Epithelial cell of esophagus (primary cell): Measurements from ENCODE around the gene EPHA8.

Experiments used
- DNase-seq: peaks from one replicate; pipeline ENCODE4 v3.0.0; 2010; ENCODE audit warnings: low read depth
- H3K4me3 ChIP-seq: 2 replicates; pipeline ENCODE4 v1.5.1; 2011; ENCODE audit warnings: mild to moderate bottlenecking, low read length, control low read depth
- TF ChIP-seq, protein P1 (sequence below): IDR thresholded peaks from 2 replicates; pipeline ENCODE4 v1.5.1; 2011; ENCODE audit warnings: low read depth, mild to moderate bottlenecking, low read length, control low read depth, inconsistent platforms; ENCODE audit not compliant: insufficient read depth; ENCODE audit errors: missing control alignments

EPHA8 gene

DNA sequence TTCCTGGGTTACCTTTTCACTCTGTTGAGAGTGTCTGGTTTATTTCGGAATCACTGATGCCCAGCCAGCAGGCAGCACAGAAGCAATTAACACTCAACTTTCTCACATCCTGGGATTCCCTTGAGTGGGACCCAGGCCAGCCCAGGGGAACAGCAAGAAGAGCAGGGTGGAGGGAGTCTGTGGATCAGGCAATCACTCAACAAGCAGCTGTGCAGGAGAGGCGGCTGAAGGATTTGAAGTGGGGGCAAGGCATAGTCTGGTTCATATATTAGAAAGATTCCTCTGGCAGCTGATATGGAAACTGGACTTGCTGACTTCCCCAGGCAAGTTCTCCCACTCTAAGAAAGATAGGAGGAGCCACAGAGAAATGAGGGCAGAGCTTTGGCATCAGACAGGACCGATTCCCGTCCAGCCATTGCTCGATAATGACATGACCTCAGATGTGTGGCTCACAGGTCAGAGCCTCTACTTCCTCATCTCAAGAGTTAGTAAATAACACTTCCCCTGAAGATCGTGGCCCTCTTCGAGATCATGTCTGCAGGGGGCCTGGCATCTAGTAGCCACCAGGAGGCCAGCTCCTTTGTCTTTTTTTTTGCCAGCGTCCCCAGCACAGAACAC is 12.4 kb downstream of the EPHA8 start:
- DNase-seq: no peak
- no peak overlapping the region for H3K4me3 ChIP-seq
- TF ChIP-seq, protein P1, sequence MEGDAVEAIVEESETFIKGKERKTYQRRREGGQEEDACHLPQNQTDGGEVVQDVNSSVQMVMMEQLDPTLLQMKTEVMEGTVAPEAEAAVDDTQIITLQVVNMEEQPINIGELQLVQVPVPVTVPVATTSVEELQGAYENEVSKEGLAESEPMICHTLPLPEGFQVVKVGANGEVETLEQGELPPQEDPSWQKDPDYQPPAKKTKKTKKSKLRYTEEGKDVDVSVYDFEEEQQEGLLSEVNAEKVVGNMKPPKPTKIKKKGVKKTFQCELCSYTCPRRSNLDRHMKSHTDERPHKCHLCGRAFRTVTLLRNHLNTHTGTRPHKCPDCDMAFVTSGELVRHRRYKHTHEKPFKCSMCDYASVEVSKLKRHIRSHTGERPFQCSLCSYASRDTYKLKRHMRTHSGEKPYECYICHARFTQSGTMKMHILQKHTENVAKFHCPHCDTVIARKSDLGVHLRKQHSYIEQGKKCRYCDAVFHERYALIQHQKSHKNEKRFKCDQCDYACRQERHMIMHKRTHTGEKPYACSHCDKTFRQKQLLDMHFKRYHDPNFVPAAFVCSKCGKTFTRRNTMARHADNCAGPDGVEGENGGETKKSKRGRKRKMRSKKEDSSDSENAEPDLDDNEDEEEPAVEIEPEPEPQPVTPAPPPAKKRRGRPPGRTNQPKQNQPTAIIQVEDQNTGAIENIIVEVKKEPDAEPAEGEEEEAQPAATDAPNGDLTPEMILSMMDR: no peak

DNA sequence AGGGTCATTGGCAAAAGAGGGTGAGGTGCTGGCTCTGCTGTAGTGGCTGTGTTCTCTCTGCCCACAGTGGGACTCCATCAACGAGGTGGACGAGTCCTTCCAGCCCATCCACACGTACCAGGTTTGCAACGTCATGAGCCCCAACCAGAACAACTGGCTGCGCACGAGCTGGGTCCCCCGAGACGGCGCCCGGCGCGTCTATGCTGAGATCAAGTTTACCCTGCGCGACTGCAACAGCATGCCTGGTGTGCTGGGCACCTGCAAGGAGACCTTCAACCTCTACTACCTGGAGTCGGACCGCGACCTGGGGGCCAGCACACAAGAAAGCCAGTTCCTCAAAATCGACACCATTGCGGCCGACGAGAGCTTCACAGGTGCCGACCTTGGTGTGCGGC is 12.9 kb downstream of the EPHA8 start:
- no peak overlapping the region for H3K4me3 ChIP-seq
- no peak for DNase-seq
- TF ChIP-seq, protein P1: no peak

DNA sequence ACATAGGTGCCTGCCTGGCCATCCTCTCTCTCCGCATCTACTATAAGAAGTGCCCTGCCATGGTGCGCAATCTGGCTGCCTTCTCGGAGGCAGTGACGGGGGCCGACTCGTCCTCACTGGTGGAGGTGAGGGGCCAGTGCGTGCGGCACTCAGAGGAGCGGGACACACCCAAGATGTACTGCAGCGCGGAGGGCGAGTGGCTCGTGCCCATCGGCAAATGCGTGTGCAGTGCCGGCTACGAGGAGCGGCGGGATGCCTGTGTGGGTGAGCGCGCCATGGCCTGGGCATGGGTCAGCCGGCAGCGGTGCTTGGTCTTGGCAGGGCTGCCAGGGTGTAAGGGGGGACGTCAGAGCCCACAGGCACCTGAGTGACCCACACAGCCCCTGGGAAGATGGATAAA is 13.3 kb downstream of the EPHA8 start:
- TF ChIP-seq, protein P1: no peak
- no peak overlapping the region for H3K4me3 ChIP-seq
- no peak for DNase-seq

DNA sequence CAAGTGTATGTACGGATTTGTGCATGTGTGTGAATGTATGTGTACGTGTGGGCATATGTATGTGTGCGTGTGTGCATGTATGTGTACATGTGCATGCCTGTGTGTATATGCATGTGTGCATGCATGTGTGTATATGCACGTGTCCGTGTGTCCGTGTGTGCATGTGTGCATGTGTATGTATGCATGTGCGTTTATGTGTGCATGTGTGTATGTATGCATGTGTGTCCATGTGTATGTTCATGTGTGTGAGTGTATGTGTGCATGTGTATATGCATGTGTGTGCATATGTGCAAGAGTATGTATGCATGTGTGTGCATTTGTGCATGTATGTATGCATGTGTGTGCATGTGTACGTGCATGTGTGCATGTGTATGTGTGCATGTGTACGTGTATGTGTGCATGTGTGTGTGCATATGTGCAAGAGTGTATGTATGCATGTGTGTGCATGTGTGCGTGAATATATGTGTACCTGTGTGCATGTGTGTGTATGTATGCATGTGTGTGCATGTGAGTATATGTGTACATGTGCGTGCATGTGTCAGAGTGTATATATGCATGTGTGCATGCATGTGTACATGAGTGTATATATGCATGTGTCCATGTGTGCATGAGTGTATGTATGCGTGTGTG is 15.6 kb downstream of the EPHA8 start:
- no peak for DNase-seq
- no peak overlapping the region for H3K4me3 ChIP-seq
- TF ChIP-seq, protein P1: no peak

DNA sequence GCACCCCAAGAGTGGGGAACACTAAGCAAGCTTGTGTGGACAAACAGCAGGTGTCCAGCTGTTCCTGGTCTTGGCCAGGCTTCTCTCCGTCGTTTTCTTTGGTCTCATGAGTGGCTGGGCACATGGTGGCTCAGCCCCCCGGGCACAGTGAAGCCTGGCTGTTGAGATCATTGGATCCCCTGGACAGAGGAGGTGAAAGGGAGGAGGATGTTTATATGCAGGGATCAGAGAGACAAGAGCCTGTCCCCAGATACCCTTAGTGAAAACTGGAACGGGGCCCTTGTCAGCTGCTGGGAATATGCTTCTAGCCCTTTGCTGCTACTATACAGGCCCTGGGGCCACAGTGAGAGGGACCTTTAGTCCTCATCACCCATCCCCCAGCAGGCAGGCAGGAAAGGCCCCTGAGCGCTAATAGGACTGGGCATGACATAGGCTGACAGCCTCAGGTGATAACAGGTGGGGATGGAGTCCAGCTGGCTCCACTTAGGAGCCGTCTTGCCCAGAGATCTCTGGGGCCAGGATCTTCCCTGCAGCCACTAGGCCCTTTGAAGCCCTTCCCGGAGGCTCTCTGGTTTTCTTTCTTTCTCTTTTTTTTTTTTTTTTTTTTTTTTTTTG is 16.4 kb downstream of the EPHA8 start:
- no peak for DNase-seq
- TF ChIP-seq, protein P1: no peak
- no peak overlapping the region for H3K4me3 ChIP-seq

DNA sequence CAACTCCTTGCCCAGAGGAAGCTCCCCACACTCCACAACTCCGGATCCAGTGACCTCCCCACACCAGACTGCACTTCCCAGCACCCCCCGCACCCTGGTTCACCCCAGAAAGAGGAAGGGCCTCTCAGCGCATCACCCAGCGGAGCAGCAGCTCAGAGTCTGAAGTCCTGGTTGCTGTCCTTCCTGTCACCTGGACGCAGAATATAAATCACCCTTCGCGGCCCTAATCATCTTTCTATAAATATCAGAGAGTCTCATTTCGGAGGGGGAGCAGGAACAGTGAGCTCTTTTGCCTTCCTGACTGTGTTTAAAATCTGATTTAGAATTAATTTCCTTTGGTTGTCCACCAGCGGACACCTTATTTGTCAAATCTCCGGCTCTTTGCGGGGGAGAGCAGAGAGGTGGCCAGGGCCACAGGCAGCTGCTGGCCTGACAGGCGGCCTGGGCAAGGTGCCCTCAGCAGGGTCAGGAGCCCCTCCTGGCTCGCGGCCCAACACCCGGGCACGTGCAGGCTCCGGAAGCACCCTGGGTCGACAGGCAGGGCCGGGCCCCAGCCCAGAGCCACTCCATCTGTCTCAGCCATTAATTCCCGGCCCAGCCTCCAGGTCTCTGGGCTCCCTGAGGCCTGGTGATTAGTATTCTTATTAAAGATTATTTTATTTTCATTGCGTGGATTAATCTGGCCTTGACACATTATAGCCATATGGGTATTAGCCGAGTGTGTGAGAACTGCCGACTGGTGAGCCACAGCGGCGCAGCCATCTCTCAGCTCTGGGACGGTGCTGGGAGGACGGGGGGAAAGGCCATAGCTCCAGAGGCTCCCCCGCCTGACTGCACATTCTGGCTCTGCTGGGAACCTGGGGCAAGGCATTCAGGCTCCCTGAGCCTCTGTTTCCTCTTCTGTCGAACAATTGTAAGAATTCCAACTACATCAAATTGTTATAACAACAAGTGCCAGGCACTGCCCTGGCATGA is 19.7 kb downstream of the EPHA8 start:
- TF ChIP-seq, protein P1: no peak
- H3K4me3 ChIP-seq: no peak overlapping the region
- DNase-seq: no peak
